Mesothelial cell of epicardium (in vitro differentiated cells): ENCODE measurements around the gene COPB1. TPM values are rescaled to one million over a fixed set of nuclear protein-coding genes. Genes with fewer than 3 reads are reported as not detected.
A peak's percentile ranks its signal among the peaks of the same experiment; 100 is the strongest.

Experiments
- DNase-seq, 2 experiments: peaks; one replicate each; pipeline ENCODE4 v3.0.0; 2021; ENCODE audit warnings: low spot score in 2 of 2; ENCODE audit not compliant: unreplicated experiment in 2 of 2
- H3K27ac Mint-ChIP-seq: 2 replicates; pipeline ENCODE4 v1.8.0; 2021; ENCODE audit warnings: mixed read lengths
- H3K27me3 Mint-ChIP-seq: 2 replicates; pipeline ENCODE4 v1.8.0; 2021; ENCODE audit warnings: low read depth, mixed read lengths
- H3K36me3 Mint-ChIP-seq: 2 replicates; pipeline ENCODE4 v1.8.0; 2021; ENCODE audit warnings: mixed read lengths
- H3K4me1 Mint-ChIP-seq: 2 replicates; pipeline ENCODE4 v1.8.0; 2021; ENCODE audit warnings: mixed read lengths
- H3K4me3 Mint-ChIP-seq: 2 replicates; pipeline ENCODE4 v1.8.0; 2021; ENCODE audit warnings: mild to moderate bottlenecking, moderate library complexity, mixed read lengths
- H3K9me3 Mint-ChIP-seq: 2 replicates; pipeline ENCODE4 v1.8.0; 2021; ENCODE audit warnings: mixed read lengths
- total RNA-seq: library from RNA; stranded (reverse); gene quantifications from 3 replicates; pipeline ENCODE4 v1.2.1, GENCODE V29; 2021
- TF ChIP-seq, protein P1 (sequence below): fragments of 200-600 bp; sonication (generic); IDR thresholded peaks from one replicate; pipeline ENCODE4 v1.5.0; 2021; ENCODE audit warnings: antibody characterized with exemption; ENCODE audit not compliant: unreplicated experiment

COPB1 gene
- total RNA-seq, 1 donor from 2014 or later, result 116 TPM

DNA sequence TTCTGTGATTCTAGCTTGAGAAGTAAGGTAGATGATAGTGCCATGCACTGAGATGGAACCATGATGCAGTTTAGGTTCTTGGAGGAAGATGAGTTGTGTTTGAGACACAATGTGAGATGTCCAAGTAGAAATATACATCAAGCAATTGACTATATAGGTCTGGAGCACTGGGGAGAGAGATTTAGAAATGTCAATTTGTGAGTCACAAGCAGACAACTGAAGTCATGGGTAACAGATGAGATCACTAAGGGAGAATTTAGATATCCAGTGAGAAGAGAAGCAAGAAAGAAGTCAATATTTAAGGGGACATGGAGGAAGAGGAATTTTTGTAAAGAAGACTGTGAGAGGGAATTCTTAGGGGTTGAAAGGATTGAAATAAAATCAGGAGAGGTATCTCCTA, 75.5 kb downstream of the COPB1 start:
- no peaks in the 10 kb centered on the region for H3K9me3 Mint-ChIP-seq
- TF ChIP-seq, protein P1, sequence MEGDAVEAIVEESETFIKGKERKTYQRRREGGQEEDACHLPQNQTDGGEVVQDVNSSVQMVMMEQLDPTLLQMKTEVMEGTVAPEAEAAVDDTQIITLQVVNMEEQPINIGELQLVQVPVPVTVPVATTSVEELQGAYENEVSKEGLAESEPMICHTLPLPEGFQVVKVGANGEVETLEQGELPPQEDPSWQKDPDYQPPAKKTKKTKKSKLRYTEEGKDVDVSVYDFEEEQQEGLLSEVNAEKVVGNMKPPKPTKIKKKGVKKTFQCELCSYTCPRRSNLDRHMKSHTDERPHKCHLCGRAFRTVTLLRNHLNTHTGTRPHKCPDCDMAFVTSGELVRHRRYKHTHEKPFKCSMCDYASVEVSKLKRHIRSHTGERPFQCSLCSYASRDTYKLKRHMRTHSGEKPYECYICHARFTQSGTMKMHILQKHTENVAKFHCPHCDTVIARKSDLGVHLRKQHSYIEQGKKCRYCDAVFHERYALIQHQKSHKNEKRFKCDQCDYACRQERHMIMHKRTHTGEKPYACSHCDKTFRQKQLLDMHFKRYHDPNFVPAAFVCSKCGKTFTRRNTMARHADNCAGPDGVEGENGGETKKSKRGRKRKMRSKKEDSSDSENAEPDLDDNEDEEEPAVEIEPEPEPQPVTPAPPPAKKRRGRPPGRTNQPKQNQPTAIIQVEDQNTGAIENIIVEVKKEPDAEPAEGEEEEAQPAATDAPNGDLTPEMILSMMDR, result no peak
- no peak for DNase-seq
- H3K4me3 Mint-ChIP-seq, result no peak overlapping the region
- H3K4me1 Mint-ChIP-seq, result peaks cover 3% of the 10 kb centered on the region
- no peaks in the 10 kb centered on the region for H3K27me3 Mint-ChIP-seq
- no peaks in the 10 kb centered on the region for H3K36me3 Mint-ChIP-seq
- H3K27ac Mint-ChIP-seq, result no peak overlapping the region

DNA sequence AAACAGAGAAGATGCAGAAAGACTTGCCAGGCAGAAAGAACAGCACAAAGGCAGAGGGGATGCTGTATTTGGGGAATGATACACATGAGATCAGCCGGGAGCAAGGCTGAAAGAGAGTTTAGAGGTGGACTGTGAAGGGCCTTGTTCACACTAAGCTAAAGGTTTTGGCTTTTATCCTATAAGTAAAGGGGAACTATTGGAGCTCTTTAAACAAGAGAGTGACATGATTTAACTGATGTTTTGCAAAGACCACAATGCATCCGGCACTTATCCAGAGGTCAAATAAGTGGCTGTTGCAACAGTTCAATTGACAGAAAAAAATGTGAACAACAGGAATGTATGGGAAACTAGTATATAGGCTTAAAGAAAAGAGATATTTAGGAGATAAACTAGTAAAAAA, 76.0 kb downstream of the COPB1 start:
- H3K27ac Mint-ChIP-seq, result no peak overlapping the region
- no peaks in the 10 kb centered on the region for H3K27me3 Mint-ChIP-seq
- peaks cover 3% of the 10 kb centered on the region for H3K4me1 Mint-ChIP-seq
- TF ChIP-seq, protein P1, result no peak
- H3K9me3 Mint-ChIP-seq, result no peaks in the 10 kb centered on the region
- H3K4me3 Mint-ChIP-seq, result no peak overlapping the region
- no peak for DNase-seq
- no peaks in the 10 kb centered on the region for H3K36me3 Mint-ChIP-seq

DNA sequence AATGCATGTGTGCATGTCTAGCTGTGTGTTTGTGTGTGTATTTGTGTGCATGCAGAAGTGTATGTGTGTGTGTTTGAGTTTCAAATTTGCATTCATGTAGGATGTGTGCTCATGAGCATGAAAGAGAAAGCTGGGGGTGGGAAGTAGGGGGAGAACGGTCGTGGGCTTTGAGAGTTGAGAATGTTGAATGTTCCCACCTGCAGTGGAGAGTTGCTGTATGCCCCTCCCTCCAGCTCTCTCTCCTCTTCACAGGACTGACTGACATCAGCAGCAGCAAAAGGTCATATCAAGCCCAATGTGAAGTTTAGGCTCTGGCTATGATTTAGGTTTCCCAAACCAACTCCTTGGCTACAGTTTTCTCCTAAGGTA, 76.8 kb downstream of the COPB1 start:
- Mint-ChIP-seq H3K9me3 (no peaks in the 10 kb centered on the region), H3K4me1 (peaks cover 3% of the 10 kb centered on the region), H3K4me3 (no peak overlapping the region), H3K36me3 (no peaks in the 10 kb centered on the region), H3K27me3 (no peaks in the 10 kb centered on the region), H3K27ac (no peak overlapping the region)
- DNase-seq, result no peak
- TF ChIP-seq, protein P1, result no peak

DNA sequence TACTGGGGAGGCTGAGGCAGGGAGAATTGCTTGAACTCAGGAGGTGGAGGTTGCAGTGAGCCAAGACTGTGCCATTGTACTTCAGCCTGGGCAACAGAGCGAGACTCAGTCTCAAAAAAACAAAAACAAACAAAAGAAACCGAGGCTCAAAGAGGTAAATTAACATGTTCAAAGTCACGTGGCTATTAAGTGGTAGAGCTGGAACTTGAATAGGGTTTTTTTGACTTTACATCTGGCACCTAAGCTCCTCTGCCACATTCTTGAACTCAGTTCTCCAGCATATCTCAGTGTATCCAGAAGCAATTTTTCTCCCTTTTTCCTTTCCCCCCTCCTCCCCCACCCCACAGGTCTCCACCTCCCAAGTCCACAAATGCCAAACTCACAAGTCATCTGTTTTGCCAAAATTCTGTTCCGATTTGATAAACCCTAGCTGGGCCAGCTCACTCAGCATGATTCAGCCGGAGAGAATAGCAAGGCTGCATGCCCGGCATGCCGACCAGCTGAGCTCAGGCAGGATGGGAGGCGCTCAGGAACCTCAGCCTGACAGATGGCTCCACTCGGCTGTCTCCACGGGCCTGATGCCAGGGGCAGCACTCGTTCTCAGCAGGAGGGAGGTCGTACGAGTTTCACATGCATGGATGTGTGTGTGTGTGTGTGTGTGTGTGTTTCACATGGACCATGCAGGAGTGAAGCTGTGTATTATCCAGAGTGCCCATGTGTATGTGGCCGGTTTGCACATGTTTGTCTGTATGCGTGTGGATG, 77.4 kb downstream of the COPB1 start:
- peak; percentile 73 to 84 for DNase-seq
- H3K4me3 Mint-ChIP-seq, result no peak overlapping the region
- peaks cover 3% of the 10 kb centered on the region for H3K4me1 Mint-ChIP-seq

DNA sequence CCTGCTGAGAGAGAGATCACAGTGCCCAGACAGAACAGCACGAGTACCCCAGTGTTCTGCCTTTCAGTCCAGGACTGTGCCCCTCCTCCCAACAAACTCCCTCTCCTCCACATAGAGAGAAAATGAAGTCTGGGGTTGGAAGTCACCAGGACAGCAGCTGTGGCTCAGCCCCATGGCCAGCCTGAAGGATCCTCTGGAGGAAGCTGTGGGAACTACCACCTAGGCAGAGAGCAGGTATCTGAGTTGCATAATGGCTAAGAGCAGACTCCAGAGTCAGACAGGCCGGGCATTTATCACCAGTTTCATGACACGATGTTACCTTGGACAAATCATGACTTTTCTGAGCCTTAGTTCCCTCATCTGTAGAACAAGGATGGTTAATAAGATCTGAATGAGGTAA, 79.4 kb downstream of the COPB1 start:
- Mint-ChIP-seq H3K4me3 (no peak overlapping the region), H3K9me3 (no peaks in the 10 kb centered on the region), H3K36me3 (no peaks in the 10 kb centered on the region), H3K4me1 (no peaks in the 10 kb centered on the region), H3K27me3 (no peaks in the 10 kb centered on the region), H3K27ac (no peak overlapping the region)
- DNase-seq, result no peak
- TF ChIP-seq, protein P1, result no peak

More for the DNA sequence above, 77.4 kb downstream of the COPB1 start:
- no peaks in the 10 kb centered on the region for H3K9me3 Mint-ChIP-seq
- H3K36me3 Mint-ChIP-seq, result no peaks in the 10 kb centered on the region
- TF ChIP-seq, protein P1, result no peak
- no peak overlapping the region for H3K27ac Mint-ChIP-seq
- H3K27me3 Mint-ChIP-seq, result no peaks in the 10 kb centered on the region
